Activated CD8-positive, alpha-beta T cell treated with anti-CD3 and anti-CD28 coated beads for 36 hours (primary cell): ENCODE data around the gene SVIL. TPM values are rescaled to one million over a fixed set of nuclear protein-coding genes. Genes with fewer than 3 reads are reported as not detected.
"Not testable (repeated sequence)": the region's sequence is repeated elsewhere in the genome, so short reads cannot be mapped to it uniquely, and the experiment has no call there.

ENCODE experiments used
- ATAC-seq: fragments of 200-7000 bp; cut with Tn5 transposase; one replicate; pipeline ENCODE4 v1.10.0; 2021; ENCODE audit warnings: mild to moderate bottlenecking, moderate library complexity
- CTCF ChIA-PET: fragments of 350-600 bp; sonication (Branson Sonifier 250); formaldehyde crosslinking; loops from one replicate; lab custom pipeline; 2021; ENCODE audit warnings: antibody characterized with exemption; lab: Charles Lee
- POLR2A ChIA-PET: fragments of 350-600 bp; sonication (Branson Sonifier 250); formaldehyde crosslinking; loops from one replicate; lab custom pipeline; 2021; ENCODE audit warnings: antibody characterized with exemption; lab: Charles Lee
- DNase-seq: peaks from one replicate; pipeline ENCODE4 v3.0.0-alpha.2; 2020
- H3K27ac Mint-ChIP-seq: one replicate; pipeline ENCODE4 v1.8.0; 2021; ENCODE audit warnings: mild to moderate bottlenecking, mixed read lengths
- H3K27me3 Mint-ChIP-seq: one replicate; pipeline ENCODE4 v1.8.0; 2021; ENCODE audit warnings: mixed read lengths
- H3K36me3 Mint-ChIP-seq: one replicate; pipeline ENCODE4 v1.8.0; 2021; ENCODE audit warnings: low read depth, mixed read lengths
- H3K4me1 Mint-ChIP-seq: one replicate; pipeline ENCODE4 v1.8.0; 2021; ENCODE audit warnings: low read depth, mixed read lengths
- H3K4me3 Mint-ChIP-seq: one replicate; pipeline ENCODE4 v1.8.0; 2021; ENCODE audit warnings: mild to moderate bottlenecking, moderate library complexity, mixed read lengths
- H3K9me3 Mint-ChIP-seq: one replicate; pipeline ENCODE4 v1.8.0; 2021; ENCODE audit warnings: mixed read lengths
- intact Hi-C: fragments of 100-400 bp; cut with micrococcal nuclease; formaldehyde crosslinking; loops from one replicate; pipeline ENCODE4 v1.10.0; 2022
- total RNA-seq, 2 experiments: library from RNA; stranded (reverse); gene quantifications; one replicate each; pipeline ENCODE4 v1.2.3, GENCODE V29; 2021
- TF ChIP-seq, protein P1 (sequence below): fragments of 200-600 bp; IDR thresholded peaks from one replicate; pipeline ENCODE4 v1.8.0; 2022; ENCODE audit warnings: antibody characterized with exemption, mild to moderate bottlenecking

Gene SVIL
- total RNA-seq, 2 experiments from 2014 or later = 7.9 to 8.9 TPM

DNA sequence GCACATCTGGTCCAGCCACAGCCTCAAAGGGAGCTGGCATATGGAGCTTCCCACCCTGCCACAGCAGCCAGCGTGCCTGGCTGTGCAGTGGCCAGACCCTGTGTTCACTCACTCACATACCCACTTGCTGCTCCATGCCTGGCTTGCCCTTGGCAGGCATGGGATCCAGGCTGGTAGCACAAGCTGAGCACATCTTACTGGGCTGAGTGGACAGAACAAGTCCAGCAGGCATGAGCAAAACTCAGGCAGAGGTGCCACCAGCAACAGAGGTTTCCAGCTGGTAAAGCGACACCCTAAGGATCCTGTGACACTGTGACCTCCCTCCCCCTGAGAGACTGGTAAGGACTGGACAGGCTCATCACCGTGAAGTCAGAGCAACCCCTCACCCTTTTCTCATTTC, 25.1 kb downstream of the SVIL start:
- ChIA-PET CTCF (interaction anchor here (0.8 to 1.5 kb wide), 2 partner anchors 16 to 92 kb away, joined by 3 read pairs; no protein-coding TSS in a partner anchor), POLR2A (no interaction called here)
- Mint-ChIP-seq H3K27me3 (no peaks in the 10 kb centered on the region), H3K4me1 (no peaks in the 10 kb centered on the region), H3K27ac (no peak overlapping the region), H3K4me3 (no peak overlapping the region), H3K9me3 (peaks cover 5% of the 10 kb centered on the region), H3K36me3 (peaks cover 11% of the 10 kb centered on the region)
- ATAC-seq (no peak), DNase-seq (no peak)
- intact Hi-C loops = no loop called here
- TF ChIP-seq, protein P1, sequence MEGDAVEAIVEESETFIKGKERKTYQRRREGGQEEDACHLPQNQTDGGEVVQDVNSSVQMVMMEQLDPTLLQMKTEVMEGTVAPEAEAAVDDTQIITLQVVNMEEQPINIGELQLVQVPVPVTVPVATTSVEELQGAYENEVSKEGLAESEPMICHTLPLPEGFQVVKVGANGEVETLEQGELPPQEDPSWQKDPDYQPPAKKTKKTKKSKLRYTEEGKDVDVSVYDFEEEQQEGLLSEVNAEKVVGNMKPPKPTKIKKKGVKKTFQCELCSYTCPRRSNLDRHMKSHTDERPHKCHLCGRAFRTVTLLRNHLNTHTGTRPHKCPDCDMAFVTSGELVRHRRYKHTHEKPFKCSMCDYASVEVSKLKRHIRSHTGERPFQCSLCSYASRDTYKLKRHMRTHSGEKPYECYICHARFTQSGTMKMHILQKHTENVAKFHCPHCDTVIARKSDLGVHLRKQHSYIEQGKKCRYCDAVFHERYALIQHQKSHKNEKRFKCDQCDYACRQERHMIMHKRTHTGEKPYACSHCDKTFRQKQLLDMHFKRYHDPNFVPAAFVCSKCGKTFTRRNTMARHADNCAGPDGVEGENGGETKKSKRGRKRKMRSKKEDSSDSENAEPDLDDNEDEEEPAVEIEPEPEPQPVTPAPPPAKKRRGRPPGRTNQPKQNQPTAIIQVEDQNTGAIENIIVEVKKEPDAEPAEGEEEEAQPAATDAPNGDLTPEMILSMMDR = no peak

DNA sequence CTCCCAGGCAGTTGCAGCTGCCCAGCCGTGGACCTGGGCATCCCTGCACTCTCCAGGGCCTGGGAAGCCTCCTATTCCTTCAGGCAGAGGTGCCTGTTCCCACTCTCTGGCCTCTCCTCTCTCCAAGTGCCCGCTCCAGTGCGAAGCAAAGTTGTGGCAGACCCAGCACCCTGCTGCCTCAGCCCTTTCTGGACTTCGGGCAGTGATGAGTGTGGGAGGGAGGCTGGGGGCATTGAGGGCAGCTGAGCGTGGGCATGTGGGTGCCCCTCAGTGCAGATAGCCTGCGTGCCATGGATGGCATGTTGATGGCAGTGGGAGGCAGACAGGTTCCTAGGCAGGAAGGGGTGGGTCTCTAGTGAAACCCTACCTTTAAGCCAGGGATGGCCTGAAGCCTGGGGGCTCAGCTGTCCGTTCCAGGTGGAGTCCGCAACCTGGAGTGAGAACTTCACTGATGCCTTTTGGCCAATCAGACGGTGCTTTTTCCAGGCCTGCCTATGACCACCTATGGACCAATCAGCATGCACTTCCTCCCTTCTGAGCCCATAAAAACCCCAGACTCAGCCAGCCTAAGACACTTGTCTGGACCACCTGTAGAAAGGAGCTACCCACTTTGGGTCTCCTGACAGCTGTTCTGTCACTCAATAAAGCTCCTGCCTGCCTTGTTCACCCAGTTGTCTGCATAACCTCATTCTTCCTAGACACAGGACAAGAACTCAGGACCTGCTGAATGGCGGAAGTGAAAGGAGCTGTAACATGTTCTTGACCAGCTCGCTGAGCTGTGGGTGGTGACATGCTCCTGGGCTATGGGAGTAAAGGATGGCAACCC, 26.1 kb downstream of the SVIL start:
- POLR2A ChIA-PET = no interaction called here
- no peak overlapping the region for H3K27ac Mint-ChIP-seq
- H3K4me1 Mint-ChIP-seq = no peaks in the 10 kb centered on the region
- intact Hi-C loops = no loop called here
- H3K27me3 Mint-ChIP-seq = no peaks in the 10 kb centered on the region
- peaks cover 11% of the 10 kb centered on the region for H3K36me3 Mint-ChIP-seq
- H3K9me3 Mint-ChIP-seq = peaks cover 5% of the 10 kb centered on the region
- CTCF ChIA-PET = interaction anchor here (0.8 to 1.5 kb wide), 3 partner anchors 9 to 91 kb away, joined by 3 read pairs; no protein-coding TSS in a partner anchor
- TF ChIP-seq, protein P1 = no peak
- no peak overlapping the region for H3K4me3 Mint-ChIP-seq
- ATAC-seq (no peak), DNase-seq (no peak)

DNA sequence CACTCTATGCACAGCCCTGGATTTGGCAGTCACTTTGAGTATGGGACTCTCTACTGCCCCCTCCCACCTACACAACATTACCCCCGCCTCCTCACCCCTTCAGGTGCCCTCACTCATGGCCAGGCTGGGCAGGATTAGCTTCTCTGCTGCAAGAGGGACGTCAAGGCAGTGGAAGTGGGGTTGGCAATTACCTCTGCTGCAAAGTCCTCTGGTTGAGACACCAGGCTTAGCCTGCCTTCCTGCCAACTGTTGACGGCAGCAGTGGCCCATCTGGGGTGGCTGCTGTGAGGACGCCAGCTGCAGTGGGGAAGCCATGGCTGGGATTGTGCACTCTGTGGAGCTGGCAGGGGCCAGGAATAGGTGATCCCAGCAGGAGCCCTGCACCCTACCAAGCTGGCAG, 26.7 kb downstream of the SVIL start:
- Mint-ChIP-seq H3K9me3 (peaks cover 5% of the 10 kb centered on the region), H3K27me3 (no peaks in the 10 kb centered on the region), H3K27ac (no peak overlapping the region), H3K4me1 (no peaks in the 10 kb centered on the region), H3K4me3 (no peak overlapping the region), H3K36me3 (peaks cover 11% of the 10 kb centered on the region)
- TF ChIP-seq, protein P1 = no peak
- CTCF ChIA-PET = interaction anchor here (1.3 to 1.5 kb wide), 2 partner anchors 10 to 17 kb away, joined by 3 read pairs; no protein-coding TSS in a partner anchor
- no peak for ATAC-seq
- DNase-seq = no peak
- intact Hi-C loops = no loop called here
- POLR2A ChIA-PET = no interaction called here

DNA sequence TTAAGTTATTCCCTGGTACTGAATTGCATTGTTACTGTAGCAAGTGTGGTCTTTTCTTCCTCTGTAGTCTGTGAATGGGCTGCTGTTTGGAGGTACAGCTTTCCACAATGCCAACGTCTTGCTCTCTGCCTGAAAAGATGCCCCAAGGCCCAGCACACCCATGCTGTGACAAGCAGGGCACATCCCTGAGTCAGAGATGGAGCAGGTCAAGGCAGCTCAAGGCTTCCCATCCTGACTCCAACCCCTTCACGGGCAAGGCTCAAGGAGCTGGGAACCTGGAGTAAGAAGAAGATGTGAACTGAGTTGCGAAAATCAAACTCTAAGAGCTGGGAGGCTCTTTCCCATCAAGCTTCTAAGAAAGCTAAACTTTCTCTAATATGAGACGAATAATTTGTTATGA, 27.2 kb downstream of the SVIL start:
- POLR2A ChIA-PET = no interaction called here
- TF ChIP-seq, protein P1 = no peak
- no peaks in the 10 kb centered on the region for H3K4me1 Mint-ChIP-seq
- peaks cover 5% of the 10 kb centered on the region for H3K9me3 Mint-ChIP-seq
- no peak for DNase-seq
- CTCF ChIA-PET = interaction anchor here (1.3 to 1.5 kb wide), 2 partner anchors 11 to 16 kb away, joined by 3 read pairs; no protein-coding TSS in a partner anchor
- intact Hi-C loops = no loop called here
- peaks cover 11% of the 10 kb centered on the region for H3K36me3 Mint-ChIP-seq
- no peaks in the 10 kb centered on the region for H3K27me3 Mint-ChIP-seq
- H3K4me3 Mint-ChIP-seq = no peak overlapping the region
- no peak overlapping the region for H3K27ac Mint-ChIP-seq
- no peak for ATAC-seq

DNA sequence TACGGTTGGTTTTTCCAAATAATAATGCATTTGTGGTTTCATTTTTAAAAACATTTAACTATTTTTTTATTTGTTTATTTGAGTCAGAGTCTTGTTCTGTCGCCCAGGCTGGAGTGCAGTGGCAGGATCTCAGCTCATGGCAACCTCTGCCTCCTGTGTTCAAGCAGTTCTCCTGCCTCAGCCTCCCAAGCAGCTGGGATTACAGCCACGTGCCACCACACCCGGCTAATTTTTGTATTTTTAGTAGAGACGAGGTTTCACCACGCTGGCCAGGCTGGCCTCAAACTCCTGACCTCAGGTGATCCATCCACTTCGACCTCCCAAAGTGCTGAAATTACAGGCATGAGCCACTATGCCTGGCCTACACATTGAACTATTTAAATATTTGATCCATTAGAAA, 28.1 kb downstream of the SVIL start:
- CTCF ChIA-PET = interaction anchor here (1.3 to 1.9 kb wide), 2 partner anchors 15 to 16 kb away, joined by 3 to 5 read pairs; no protein-coding TSS in a partner anchor
- H3K27ac Mint-ChIP-seq, DNase-seq, H3K9me3 Mint-ChIP-seq, POLR2A ChIA-PET, H3K27me3 Mint-ChIP-seq, H3K4me3 Mint-ChIP-seq, ATAC-seq, intact Hi-C loops, H3K4me1 Mint-ChIP-seq: not testable (repeated sequence)
- peaks cover 11% of the 10 kb centered on the region for H3K36me3 Mint-ChIP-seq
